HPDE6-E6E7 (cell line): Measurements from ENCODE around the gene UBXN11.
A peak's percentile ranks its signal among the peaks of the same experiment; 100 is the strongest.
"Not testable (repeated sequence)": the region's sequence is repeated elsewhere in the genome, so short reads cannot be mapped to it uniquely, and the experiment has no call there.

Source experiments
- DNase-seq: peaks from one replicate; pipeline ENCODE4 v3.0.0; 2011; ENCODE audit warnings: missing footprints; ENCODE audit errors: extremely low spot score

Gene UBXN11

GRCh38 chr1:26337206-26337535 lies 30.7 kb upstream of the UBXN11 start:
- DNase-seq = no peak

- peak; percentile 91 for DNase-seq
These were observed 30.2 kb upstream of the UBXN11 start for GRCh38 chr1:26336477-26337205.

GRCh38 chr1:26335774-26336476 lies 29.5 kb upstream of the UBXN11 start:
- DNase-seq = no peak

- DNase-seq = not testable (repeated sequence)
These were observed 26.9 kb upstream of the UBXN11 start for GRCh38 chr1:26333312-26333711.

- no peak for DNase-seq
These were observed 23.8 kb upstream of the UBXN11 start for GRCh38 chr1:26330276-26330675.

DNA sequence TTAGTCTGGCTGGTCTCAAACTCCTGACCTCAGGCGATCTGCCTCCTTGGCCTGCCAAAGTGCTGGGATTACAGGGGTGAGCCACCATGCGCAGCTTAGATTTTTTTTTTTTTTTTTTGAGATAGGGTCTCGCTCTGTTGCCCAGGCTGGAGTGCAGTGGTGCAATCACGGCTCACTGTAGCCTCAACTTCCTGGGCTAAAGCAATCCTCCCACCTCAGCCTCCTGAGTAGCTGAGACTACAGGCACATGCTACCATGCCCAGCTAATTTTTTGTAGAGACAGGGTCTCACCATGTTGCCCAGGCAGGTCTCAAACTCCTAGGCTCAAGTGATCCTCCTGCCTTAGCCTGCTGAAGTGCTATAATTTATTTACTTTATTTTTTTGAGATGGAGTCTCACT lies 22.9 kb upstream of the UBXN11 start:
- DNase-seq = not testable (repeated sequence)

- no peak for DNase-seq
These were observed 22.2 kb upstream of the UBXN11 start for GRCh38 chr1:26328597-26328996.

DNA sequence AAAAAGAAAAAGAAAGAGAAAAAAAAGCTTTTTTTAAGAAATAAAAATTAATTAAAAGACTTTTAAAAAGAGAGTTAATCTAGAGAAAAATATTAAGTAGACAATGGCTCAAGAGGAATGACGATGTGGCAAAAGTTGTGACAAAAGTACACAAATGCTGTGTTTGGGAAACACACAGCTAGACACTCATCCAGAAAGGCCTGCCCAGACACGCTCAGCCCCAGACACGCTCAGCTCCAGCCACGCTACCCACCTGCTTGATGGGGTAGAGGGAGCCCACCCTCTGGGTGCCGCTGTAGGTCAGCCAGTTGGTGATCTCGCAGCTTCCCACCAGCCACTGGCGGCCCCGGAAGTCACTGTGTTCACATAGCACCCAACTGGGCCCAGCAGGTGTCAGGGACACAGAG lies 21.5 kb upstream of the UBXN11 start:
- no peak for DNase-seq

DNA sequence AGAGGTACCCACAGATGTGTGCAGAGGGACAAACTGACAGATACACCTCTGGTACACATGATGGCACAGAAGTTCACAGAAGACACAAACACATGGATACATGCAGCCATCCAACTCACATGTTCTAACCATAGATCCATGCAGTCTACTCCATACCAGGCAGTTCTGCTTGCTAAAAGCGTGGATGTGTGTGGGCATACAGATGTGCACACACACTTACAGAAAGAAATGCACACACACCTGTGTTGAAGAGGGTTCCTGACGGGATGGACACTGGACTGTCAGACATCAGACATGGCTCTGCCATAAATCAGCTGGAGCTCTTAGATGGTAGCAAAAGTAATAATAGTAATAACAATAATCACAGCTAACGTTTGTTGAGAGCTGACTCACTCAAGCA lies 18.1 kb upstream of the UBXN11 start:
- DNase-seq = no peak

DNA sequence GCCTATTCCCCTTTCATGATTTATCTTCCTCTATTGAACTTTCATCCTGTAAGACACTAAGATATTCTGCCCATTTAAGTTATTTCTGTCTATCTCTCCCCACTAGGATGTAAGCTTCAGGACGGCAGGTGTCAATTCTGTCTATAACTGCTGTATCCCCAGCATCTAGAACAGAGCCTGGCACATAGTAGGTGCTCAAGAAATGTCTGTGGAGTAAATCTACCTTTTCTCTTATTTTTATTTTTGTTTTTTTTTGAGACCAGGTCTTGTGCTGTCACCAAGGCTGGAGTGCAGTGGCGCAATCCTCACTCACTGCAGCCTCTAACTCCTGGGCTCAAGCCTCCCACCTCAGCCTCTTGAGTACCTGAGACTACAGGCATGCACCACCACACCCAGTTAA lies 16.9 kb upstream of the UBXN11 start:
- DNase-seq = no peak

GRCh38 chr1:26322042-26322331 lies 15.6 kb upstream of the UBXN11 start:
- DNase-seq = no peak

DNA sequence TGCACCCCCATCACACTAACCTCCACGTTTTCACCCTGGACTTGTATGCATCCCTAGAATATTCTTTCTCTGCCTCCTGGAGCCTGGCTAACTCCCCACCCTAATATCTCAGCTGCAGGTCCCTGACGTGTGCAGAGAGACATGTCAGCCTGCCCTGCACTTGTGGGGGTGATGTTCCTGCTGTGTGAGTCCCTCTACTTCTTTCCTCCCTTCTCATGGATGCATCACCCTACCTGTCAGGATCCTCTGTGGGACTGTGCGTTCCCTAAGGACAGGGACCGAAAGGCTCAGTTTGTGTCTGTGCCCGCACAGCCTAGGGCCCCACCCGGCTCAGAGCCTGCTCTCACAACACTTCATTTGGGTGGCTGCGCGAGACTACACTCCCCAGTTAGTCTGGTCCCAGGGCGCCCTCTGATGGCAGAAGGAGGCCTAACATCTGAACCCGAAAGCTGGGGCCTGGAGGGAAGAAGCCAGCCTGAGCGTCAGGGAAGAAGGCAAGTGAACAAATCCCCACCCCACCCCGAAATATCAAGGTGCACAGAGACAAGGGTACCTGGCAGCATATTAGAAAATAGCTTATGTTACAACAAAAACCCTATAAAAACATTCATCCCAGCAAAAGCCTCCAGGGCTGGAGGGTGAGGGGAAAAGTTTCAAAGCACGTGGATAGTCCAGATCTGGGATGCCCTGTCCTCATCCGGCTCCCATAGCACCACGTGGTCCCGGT lies 15.0 kb upstream of the UBXN11 start:
- peak; percentile 61 for DNase-seq

DNA sequence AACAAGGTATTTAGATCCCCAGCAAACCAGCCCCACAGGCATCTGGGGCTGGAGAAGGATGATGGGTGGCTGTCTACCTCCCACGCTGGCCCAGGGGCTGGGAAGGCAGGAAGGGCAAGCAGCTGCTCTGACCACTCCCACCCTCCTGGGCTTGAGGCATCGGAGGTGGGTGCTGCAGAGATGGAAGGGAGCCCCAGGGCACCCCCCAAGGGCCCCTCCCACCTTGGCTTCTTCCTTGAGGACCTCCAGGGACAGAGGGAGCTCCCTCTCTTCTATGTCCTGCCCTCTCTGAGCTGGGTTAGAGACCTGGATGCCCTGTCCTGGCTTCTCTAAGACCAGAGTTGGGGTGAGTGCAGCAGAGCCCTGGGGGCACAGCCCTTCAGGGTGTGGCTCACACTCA lies 14.5 kb upstream of the UBXN11 start:
- no peak for DNase-seq

GRCh38 chr1:26318338-26319064 lies 12.1 kb upstream of the UBXN11 start:
- DNase-seq = no peak

DNA sequence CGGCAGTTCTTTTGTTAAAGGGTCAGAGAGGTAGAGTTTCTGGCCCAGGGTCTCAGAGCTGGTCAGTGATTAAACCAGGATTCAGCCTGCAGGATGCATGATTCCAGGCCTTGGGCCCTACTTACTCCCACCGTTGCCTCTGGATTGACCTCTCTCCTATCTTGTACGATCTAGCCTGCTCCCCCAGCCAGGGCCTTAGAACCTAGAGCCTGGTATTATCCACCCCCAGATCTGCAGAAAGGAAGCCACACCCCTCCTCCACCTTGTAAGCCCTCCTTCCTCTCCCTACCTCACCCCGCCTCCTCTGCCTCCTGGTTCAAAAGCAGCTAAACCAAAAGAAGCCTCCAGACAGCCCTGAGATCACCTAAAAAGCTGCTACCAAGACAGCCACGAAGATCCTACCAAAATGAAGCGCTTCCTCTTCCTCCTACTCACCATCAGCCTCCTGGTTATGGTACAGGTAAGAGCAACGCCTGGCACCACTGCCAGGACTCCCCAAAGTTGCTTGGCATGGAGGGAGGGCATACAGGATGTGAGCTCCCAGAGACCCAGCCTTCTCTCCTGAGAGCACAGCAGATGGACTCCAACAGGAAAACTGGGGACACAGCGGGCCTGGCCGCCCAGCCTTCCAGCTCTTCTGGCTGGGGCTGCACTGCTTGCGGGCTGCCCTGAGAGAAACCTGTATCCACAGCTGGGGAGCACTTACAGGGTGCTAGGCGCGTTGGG lies 11.3 kb upstream of the UBXN11 start, which contains the start of gene CD52:
Gene CD52 (plus strand): TSS at position 347 of the 726 bp plus-strand sequence. CDS start 60 bp downstream, at position 407.
- no peak for DNase-seq

DNA sequence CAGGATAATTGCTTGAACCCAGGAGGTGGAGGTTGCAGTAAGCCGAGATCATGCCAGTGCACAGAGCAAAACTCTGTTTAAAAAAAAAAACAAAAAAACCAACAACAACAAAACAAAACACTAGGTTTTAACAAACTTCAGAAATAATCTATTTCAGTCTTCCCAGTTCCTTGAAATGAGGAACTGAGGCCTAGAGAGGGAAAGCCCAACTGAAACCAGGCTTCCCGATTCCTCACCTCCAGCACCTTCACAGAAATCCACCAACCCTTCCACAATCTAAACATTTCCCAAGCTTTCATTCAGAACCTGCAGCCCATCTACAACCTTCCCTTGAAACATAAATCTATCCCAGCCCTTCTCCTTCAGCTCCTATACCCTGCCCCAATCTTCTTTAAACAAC lies 10.7 kb upstream of the UBXN11 start:
- DNase-seq = no peak

DNA sequence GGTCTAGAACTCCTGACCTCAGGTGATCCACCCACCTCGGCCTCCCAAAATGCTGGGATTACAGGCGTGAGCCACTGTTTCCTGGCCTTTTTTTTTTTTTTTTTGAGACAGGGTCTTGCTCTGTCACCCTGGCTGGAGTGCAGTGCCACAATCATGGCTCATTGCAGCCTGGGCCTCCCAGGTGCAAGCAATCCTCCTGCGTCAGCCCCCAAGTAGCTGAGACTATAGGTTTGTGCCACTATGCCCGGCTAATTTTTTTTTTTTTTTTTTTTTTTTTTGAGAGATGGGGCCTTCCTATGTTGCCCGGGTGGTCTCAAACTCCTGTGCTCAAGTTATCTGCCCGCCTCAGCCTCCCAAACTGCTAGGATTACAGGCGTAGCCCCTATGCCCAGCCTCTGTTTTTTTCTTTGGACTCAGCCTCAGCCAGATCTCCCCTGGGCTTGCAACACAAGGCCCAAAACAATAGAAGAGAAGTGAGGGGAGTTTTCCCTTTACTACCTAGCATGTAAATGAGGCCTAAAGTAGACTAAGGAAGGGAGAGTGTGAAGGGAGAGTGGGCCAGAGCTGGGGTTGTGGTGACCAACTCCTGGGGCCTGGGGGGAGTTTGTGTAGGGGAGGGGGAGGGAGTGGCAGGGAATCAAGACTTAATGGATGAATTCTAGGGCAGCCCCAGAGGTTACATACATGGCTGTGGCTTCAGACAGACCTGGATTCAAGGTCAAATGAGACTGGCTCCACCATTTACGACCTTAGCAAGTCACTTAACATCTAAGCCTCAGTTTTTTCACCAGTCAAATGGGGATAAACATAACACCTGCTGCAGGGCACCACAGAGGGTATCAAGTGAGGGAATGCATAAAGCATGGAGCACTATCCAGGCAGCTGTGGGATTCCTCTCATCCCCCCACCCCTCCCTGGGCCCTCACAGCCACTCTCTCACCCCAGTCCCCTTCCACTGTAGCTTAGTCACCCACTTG lies 9.7 kb upstream of the UBXN11 start:
- DNase-seq = no peak

DNA sequence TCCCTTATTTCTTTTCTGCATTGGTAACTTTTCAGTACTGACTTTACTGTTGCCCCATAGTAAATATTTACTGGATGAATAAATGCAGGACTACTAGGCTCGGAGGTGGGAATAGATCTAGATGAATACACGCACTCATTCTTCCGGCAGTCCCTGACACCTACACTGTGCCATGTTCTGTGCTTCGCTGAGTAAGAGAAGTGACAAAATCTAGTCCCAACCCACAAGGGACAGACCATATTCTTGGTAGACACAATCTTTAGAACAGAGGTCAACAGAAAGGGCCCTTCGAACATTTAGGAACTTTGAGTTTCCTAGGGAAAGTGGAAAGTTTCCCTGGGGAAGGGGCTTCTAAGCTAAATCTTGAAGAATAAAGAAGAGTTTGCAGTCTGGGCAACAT lies 8.1 kb upstream of the UBXN11 start:
- no peak for DNase-seq

DNA sequence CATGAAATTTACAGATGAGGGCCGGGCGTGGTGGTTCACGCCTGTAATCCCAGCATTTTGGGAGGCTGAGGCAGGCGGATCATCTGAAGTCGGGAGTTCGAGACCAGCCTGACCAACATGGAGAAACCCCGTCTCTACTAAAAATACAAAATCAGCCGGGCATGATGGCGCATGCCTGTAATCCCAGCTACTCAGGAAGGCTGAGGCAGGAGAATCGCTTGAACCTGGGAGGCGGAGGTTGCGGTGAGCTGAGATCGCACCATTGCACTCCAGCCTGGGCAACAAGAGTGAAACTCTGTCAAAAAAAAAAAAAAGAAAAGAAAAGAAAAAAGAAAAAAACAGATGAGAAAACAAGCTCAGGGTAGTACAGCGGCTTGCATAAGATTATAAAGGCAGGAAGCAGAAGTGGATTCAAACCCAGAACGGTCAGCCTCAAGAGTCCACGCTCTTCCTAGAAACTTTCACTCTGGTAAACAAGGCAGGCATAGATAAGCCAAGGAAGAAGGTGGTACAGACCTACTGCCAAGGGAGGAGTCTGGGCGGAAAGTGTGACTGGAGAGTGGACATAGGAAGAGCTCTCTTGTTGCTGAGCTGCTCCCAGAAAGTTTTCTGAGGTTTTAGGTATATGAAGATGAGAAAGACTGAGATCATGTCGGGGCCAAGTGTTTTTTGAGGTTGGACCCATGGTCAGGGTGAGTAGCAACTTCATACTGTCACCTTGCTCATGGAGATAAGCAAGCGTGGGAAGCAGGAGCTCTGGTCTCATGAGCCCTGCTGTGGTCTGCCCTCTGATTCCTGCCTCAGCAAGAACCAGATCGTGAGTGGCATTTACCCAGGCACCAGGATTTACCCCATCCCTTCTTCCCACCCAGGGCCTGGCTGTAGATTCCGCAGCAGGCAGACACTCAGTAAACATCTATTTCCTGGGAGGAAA lies 1.8 kb upstream of the UBXN11 start:
- DNase-seq = not testable (repeated sequence)
